Thyroid gland (tissue), 4 donors: ENCODE measurements around the gene CHN2. TPM values are rescaled to one million over a fixed set of nuclear protein-coding genes. Genes with fewer than 3 reads are reported as not detected.

Source experiments
- DNase-seq, 2 donors: peaks; one replicate each; pipeline ENCODE4 v3.0.0-alpha.2; 2019
- H3K27ac ChIP-seq, 3 donors: fragments of 200-600 bp; sonication (generic); 1 replicate in 2 of 3; 2 replicates in 1 of 3; pipeline ENCODE4 v1.5.1; 2016 to 2019; ENCODE audit warnings: mild to moderate bottlenecking in 1 of 3, moderate library complexity in 1 of 3
- H3K27me3 ChIP-seq: fragments of 200-600 bp; sonication (generic); one replicate; pipeline ENCODE4 v1.5.1; 2019
- H3K36me3 ChIP-seq, 2 donors: fragments of 200-600 bp; sonication (generic); one replicate each; pipeline ENCODE4 v1.5.1; 2016 to 2019
- H3K4me1 ChIP-seq, 2 donors: fragments of 200-600 bp; sonication (generic); one replicate each; pipeline ENCODE4 v1.5.1; 2017 to 2019
- H3K4me3 ChIP-seq, 3 donors: fragments of 200-600 bp; sonication (generic); replicated peaks in 1 of 3; 1 replicate in 2 of 3; 2 replicates in 1 of 3; pipeline ENCODE4 v1.5.1; 2016; ENCODE audit warnings: mild to moderate bottlenecking in 1 of 3
- H3K9me3 ChIP-seq: fragments of 200-600 bp; sonication (generic); one replicate; pipeline ENCODE4 v1.5.1; 2017
- CTCF ChIP-seq, 6 experiments: fragments of 200-600 bp in 3 of 6; fragments of 450-650 bp in 3 of 6; sonication (generic) in 3 of 6; IDR thresholded peaks; one replicate each; pipeline ENCODE4 v1.5.1; 2016 to 2019; ENCODE audit warnings: antibody characterized with exemption in 6 of 6, mild to moderate bottlenecking in 2 of 6, inconsistent platforms in 1 of 6, moderate library complexity in 1 of 6
- POLR2A ChIP-seq, 2 donors: fragments of 450-650 bp; IDR thresholded peaks; one replicate each; pipeline ENCODE4 v1.6.1; 2017; ENCODE audit warnings: antibody characterized with exemption in 2 of 2, mild to moderate bottlenecking in 2 of 2, moderate library complexity in 1 of 2
- WGBS, 2 donors: methylation state at CpG; one replicate each; pipeline ENCODE4 v1.1.5; 2017; 5-methylcytosine and 5-hydroxymethylcytosine counted together
- intact Hi-C: fragments of 100-400 bp; cut with DNase I; formaldehyde crosslinking; loops from one replicate; pipeline ENCODE4 v1.15.1; 2023
- total RNA-seq, 4 donors: library from RNA; depleted of rRNA; stranded (reverse); fragments of >200 nt; gene quantifications; one replicate each; pipeline ENCODE4 v1.2.3, GENCODE V29; 2016

Gene CHN2
- total RNA-seq, 4 donors from 2014 or later: 11.7 to 54.3 (median 41.4) TPM

- 69 to 83% methylated on average over 3 of the region's 3 CpGs for WGBS, 2 donors
- Histone ChIP-seq H3K36me3 (no peaks in the 10 kb centered on the region), H3K4me3 (no peak overlapping the region), H3K4me1 (no peaks in the 10 kb centered on the region), H3K9me3 (no peaks in the 10 kb centered on the region), H3K27ac (no peak overlapping the region), H3K27me3 (no peaks in the 10 kb centered on the region)
- intact Hi-C loops: no loop called here
- TF ChIP-seq POLR2A (IDR thresholded peaks at IDR 0.05): no peak
- no peak for TF ChIP-seq CTCF (IDR thresholded peaks at IDR 0.05)
- no peak for DNase-seq
These were observed 127.6 kb downstream of the CHN2 start for GRCh38 chr7:29322023-29322712.

GRCh38 chr7:29325476-29325875 is 130.9 kb downstream of the CHN2 start:
- H3K27me3 ChIP-seq: no peaks in the 10 kb centered on the region
- 86 to 98% methylated on average over 2 of the region's 2 CpGs for WGBS, 2 donors
- TF ChIP-seq CTCF (IDR thresholded peaks at IDR 0.05): no peak

GRCh38 chr7:29326864-29327263 is 132.3 kb downstream of the CHN2 start:
- no peak for TF ChIP-seq CTCF (IDR thresholded peaks at IDR 0.05)
- no peak for TF ChIP-seq POLR2A (IDR thresholded peaks at IDR 0.05)
- Histone ChIP-seq H3K27me3 (no peaks in the 10 kb centered on the region), H3K36me3 (no peaks in the 10 kb centered on the region), H3K27ac (no peak overlapping the region), H3K4me1 (peaks cover 0 to 3% of the 10 kb centered on the region in 2 donors), H3K4me3 (no peak overlapping the region), H3K9me3 (no peaks in the 10 kb centered on the region)
- no peak for DNase-seq
- intact Hi-C loops: no loop called here
- WGBS, 2 donors: 79 to 88% methylated on average over 1 of the region's 1 CpG

More at GRCh38 chr7:29325476-29325875, 130.9 kb downstream of the CHN2 start:
- Histone ChIP-seq H3K27ac (no peak overlapping the region), H3K4me1 (peaks cover 0 to 3% of the 10 kb centered on the region in 2 donors), H3K4me3 (no peak overlapping the region), H3K36me3 (no peaks in the 10 kb centered on the region), H3K9me3 (no peaks in the 10 kb centered on the region)
- intact Hi-C loops: no loop called here
- no peak for DNase-seq

GRCh38 chr7:29327455-29327854 is 132.9 kb downstream of the CHN2 start:
- Histone ChIP-seq H3K27ac (no peak overlapping the region), H3K4me1 (peaks cover 0 to 3% of the 10 kb centered on the region in 2 donors), H3K36me3 (no peaks in the 10 kb centered on the region), H3K27me3 (no peaks in the 10 kb centered on the region), H3K9me3 (no peaks in the 10 kb centered on the region), H3K4me3 (no peak overlapping the region)
- DNase-seq: no peak
- 96 to 98% methylated on average over 8 of the region's 8 CpGs for WGBS, 2 donors
- no peak for TF ChIP-seq POLR2A (IDR thresholded peaks at IDR 0.05)
- no peak for TF ChIP-seq CTCF (IDR thresholded peaks at IDR 0.05)
- intact Hi-C loops: no loop called here

DNA sequence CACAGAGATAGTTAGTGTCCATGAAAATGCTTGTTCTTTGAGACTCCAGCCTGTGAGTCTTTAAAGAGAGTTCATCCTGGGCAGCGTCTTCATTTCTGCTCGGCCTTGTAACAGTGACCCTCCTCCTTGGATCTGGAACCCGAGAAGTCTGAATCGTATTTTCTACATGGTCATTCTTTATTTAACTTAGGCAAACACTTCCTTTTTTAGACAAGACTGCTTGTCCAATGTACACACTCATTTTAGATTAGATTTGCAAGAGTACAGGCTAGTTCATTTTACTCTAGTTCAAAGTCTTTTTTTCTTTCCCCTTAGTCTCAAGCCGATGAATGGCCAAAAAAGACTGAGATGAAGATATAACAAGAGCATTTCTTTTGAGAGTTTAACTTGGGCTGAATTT is 133.5 kb downstream of the CHN2 start:
- no peak overlapping the region for H3K4me3 ChIP-seq
- H3K4me1 ChIP-seq: peaks cover 0 to 3% of the 10 kb centered on the region in 2 donors
- no peak for TF ChIP-seq POLR2A (IDR thresholded peaks at IDR 0.05)
- DNase-seq: no peak
- H3K36me3 ChIP-seq: no peaks in the 10 kb centered on the region
- no peaks in the 10 kb centered on the region for H3K9me3 ChIP-seq
- peak overlapping the region in 1 of 3 donors; percentile 15 for H3K27ac ChIP-seq
- no peaks in the 10 kb centered on the region for H3K27me3 ChIP-seq
- intact Hi-C loops: no loop called here
- 55 to 64% methylated on average over 5 of the region's 5 CpGs for WGBS, 2 donors
